Lower leg skin (tissue), 4 donors: ENCODE data around the gene FCN2. TPM values are rescaled to one million over a fixed set of nuclear protein-coding genes. Genes with fewer than 3 reads are reported as not detected.

Source experiments
- DNase-seq, 2 donors: peaks; one replicate each; pipeline ENCODE4 v3.0.0-alpha.2; 2019; ENCODE audit warnings: low spot score in 2 of 2
- H3K4me3 ChIP-seq: fragments of 200-600 bp; sonication (generic); 2 replicates; pipeline ENCODE4 v1.5.1; 2017; ENCODE audit warnings: mild to moderate bottlenecking, low read depth; ENCODE audit not compliant: poor library complexity, severe bottlenecking
- CTCF ChIP-seq, 3 donors: fragments of 450-650 bp; IDR thresholded peaks; one replicate each; pipeline ENCODE4 v1.5.1; 2016; ENCODE audit warnings: antibody characterized with exemption in 3 of 3, mild to moderate bottlenecking in 3 of 3, moderate library complexity in 2 of 3
- POLR2A ChIP-seq, 2 donors: fragments of 450-650 bp; IDR thresholded peaks; one replicate each; pipeline ENCODE4 v1.6.1; 2016 to 2017; ENCODE audit warnings: antibody characterized with exemption in 2 of 2, mild to moderate bottlenecking in 1 of 2, moderate library complexity in 1 of 2
- WGBS, 2 donors: methylation state at CpG; one replicate each; pipeline ENCODE4 v1.1.5; 2018; 5-methylcytosine and 5-hydroxymethylcytosine counted together
- intact Hi-C: fragments of 100-400 bp; cut with DNase I; formaldehyde crosslinking; loops from one replicate; pipeline ENCODE4 v1.15.0; 2023; ENCODE audit warnings: low total_unique reads
- total RNA-seq, 4 donors: library from RNA; depleted of rRNA; stranded (reverse); fragments of >200 nt; gene quantifications; one replicate each; pipeline ENCODE4 v1.1.0, GENCODE V29; 2016

FCN2 gene
- total RNA-seq, 4 donors from 2014 or later, result 0.29 TPM; not detected in 3

GRCh38 chr9:134885679-134886412 is 5.2 kb downstream of the FCN2 start:
- intact Hi-C loops, result no loop called here
- WGBS, 2 donors, result 84 to 91% methylated on average over 18 to 19 of the region's 24 CpGs

GRCh38 chr9:134886413-134886913 is 5.9 kb downstream of the FCN2 start:
- H3K4me3 ChIP-seq, result no peak overlapping the region
- DNase-seq, result peak in 1 of 2 donors; percentile 81
- no peak for TF ChIP-seq CTCF (IDR thresholded peaks at IDR 0.05)
- no peak for TF ChIP-seq POLR2A (IDR thresholded peaks at IDR 0.05)
- intact Hi-C loops, result no loop called here
- WGBS, 2 donors, result 88 to 94% methylated on average over 11 of the region's 11 CpGs

More at GRCh38 chr9:134885679-134886412, 5.2 kb downstream of the FCN2 start:
- H3K4me3 ChIP-seq, result no peak overlapping the region
- peak in 1 of 2 donors; percentile 62 for DNase-seq
- TF ChIP-seq POLR2A (IDR thresholded peaks at IDR 0.05), result no peak
- no peak for TF ChIP-seq CTCF (IDR thresholded peaks at IDR 0.05)

GRCh38 chr9:134887219-134887618 is 6.6 kb downstream of the FCN2 start:
- intact Hi-C loops, result no loop called here
- WGBS, 2 donors, result 91% methylated on average over 10 of the region's 10 CpGs
- peak in 1 of 2 donors; percentile 82 for DNase-seq
- no peak overlapping the region for H3K4me3 ChIP-seq
- no peak for TF ChIP-seq CTCF (IDR thresholded peaks at IDR 0.05)
- no peak for TF ChIP-seq POLR2A (IDR thresholded peaks at IDR 0.05)

GRCh38 chr9:134887686-134888602 is 7.3 kb downstream of the FCN2 start:
- peak; percentile 12 to 74 for DNase-seq
- no peak overlapping the region for H3K4me3 ChIP-seq
- WGBS, 2 donors, result 79 to 82% methylated on average over 27 of the region's 27 CpGs
- no peak for TF ChIP-seq CTCF (IDR thresholded peaks at IDR 0.05)
- intact Hi-C loops, result no loop called here

- TF ChIP-seq CTCF (IDR thresholded peaks at IDR 0.05) (no peak), POLR2A (IDR thresholded peaks at IDR 0.05) (no peak)
- no peak overlapping the region for H3K4me3 ChIP-seq
- intact Hi-C loops, result no loop called here
- peak in 1 of 2 donors; percentile 61 for DNase-seq
- WGBS, 2 donors, result 85 to 94% methylated on average over 11 to 14 of the region's 14 CpGs
These were observed 8.1 kb downstream of the FCN2 start for GRCh38 chr9:134888603-134889190.
